Endothelial cell of umbilical vein (primary cell): ENCODE measurements around the gene AURKAIP1.

Experiments used
- EZH2 ChIP-seq: IDR thresholded peaks from 2 replicates; pipeline ENCODE4 v1.6.1; 2012; ENCODE audit warnings: borderline replicate concordance, low read depth, mild to moderate bottlenecking, moderate library complexity, low read length, inconsistent platforms; ENCODE audit not compliant: severe bottlenecking
- POLR2A ChIP-seq: IDR thresholded peaks from 2 replicates; pipeline ENCODE4 v1.6.1; 2012; ENCODE audit warnings: low read depth, mild to moderate bottlenecking, control low read depth, low read length
- POLR2AphosphoS5 ChIP-seq: IDR thresholded peaks from 2 replicates; pipeline ENCODE4 v1.6.1; 2012; ENCODE audit warnings: low read depth, mild to moderate bottlenecking, control low read depth, low read length, moderate library complexity; ENCODE audit not compliant: insufficient read depth
- TF ChIP-seq, protein P1 (sequence below), 2 donors: IDR thresholded peaks; 1 replicate in 1 of 2; 2 replicates in 1 of 2; pipeline ENCODE4 v1.5.1; 2011; ENCODE audit warnings: low read length in 2 of 2, mild to moderate bottlenecking in 2 of 2, moderate library complexity in 2 of 2, control low read depth in 1 of 2, inconsistent platforms in 1 of 2, low read depth in 1 of 2; ENCODE audit not compliant: insufficient read depth in 1 of 2; ENCODE audit errors: extremely low read depth in 1 of 2
- TF ChIP-seq, protein P2 (sequence below): IDR thresholded peaks from 2 replicates; pipeline ENCODE4 v1.6.1; 2011; ENCODE audit not compliant: insufficient read depth, insufficient read length

DNA sequence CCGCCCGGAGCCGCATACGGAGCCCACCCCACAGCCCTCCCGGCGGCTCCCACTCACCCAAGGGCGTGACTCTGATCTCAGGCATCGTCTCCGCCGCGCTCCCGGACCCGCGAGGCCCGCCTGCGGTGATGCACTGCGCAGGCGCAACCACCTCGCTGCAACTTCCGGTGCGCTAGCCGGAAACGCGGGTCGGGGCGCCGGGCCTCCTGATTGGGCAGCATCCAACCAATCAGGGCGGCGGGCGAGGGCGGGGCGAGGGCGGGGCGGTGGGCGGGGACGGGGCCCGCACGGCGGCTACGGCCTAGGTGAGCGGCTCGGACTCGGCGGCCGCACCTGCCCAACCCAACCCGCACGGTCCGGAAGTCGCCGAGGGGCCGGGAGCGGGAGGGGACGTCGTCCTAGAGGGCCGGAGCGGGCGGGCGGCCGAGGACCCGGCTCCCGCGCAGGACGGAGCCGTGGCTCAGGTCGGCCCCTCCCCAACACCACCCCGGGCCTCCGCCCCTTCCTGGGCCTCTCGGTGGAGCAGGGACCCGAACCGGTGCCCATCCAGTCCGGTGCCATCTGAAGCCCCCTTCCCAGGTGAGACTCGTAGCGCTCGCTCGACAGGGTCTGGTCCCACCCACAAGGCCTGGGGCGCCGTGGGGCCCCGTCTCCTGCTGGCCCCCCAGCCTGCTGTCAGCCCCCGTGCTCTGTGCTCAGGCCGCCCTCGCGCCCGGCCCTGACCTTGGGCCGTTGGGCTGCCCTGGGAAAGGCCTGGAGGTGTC is 50.3 kb downstream of the AURKAIP1 start, which contains the start of the genes CPTP and INTS11:
- TF ChIP-seq, protein P1, sequence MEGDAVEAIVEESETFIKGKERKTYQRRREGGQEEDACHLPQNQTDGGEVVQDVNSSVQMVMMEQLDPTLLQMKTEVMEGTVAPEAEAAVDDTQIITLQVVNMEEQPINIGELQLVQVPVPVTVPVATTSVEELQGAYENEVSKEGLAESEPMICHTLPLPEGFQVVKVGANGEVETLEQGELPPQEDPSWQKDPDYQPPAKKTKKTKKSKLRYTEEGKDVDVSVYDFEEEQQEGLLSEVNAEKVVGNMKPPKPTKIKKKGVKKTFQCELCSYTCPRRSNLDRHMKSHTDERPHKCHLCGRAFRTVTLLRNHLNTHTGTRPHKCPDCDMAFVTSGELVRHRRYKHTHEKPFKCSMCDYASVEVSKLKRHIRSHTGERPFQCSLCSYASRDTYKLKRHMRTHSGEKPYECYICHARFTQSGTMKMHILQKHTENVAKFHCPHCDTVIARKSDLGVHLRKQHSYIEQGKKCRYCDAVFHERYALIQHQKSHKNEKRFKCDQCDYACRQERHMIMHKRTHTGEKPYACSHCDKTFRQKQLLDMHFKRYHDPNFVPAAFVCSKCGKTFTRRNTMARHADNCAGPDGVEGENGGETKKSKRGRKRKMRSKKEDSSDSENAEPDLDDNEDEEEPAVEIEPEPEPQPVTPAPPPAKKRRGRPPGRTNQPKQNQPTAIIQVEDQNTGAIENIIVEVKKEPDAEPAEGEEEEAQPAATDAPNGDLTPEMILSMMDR (IDR thresholded peaks at IDR 0.05; ENCODE audit: extremely low read depth in 1 of 2, insufficient read depth in 1 of 2, low read depth in 1 of 2, low read length in 2 of 2), result no peak
- TF ChIP-seq, protein P2, sequence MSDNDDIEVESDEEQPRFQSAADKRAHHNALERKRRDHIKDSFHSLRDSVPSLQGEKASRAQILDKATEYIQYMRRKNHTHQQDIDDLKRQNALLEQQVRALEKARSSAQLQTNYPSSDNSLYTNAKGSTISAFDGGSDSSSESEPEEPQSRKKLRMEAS, result no peak
- TF ChIP-seq POLR2A (peak; percentile 81), EZH2 (no peak), POLR2AphosphoS5 (peak; percentile 79)
